Measurements from ENCODE around the gene KRTAP9-6. TPM values are rescaled to one million over a fixed set of nuclear protein-coding genes. Genes with fewer than 3 reads are reported as not detected.

Gene KRTAP9-6
- total RNA-seq, 2 donors from 2014 or later = not detected

GRCh38 chr17:41302981-41303380 is 37.8 kb downstream of the KRTAP9-6 start:
- no peaks in the 10 kb centered on the region for H3K27me3 ChIP-seq
- TF ChIP-seq POLR2A (IDR thresholded peaks at IDR 0.05) (no peak), CTCF (IDR thresholded peaks at IDR 0.05) (no peak)
- no peaks in the 10 kb centered on the region for H3K36me3 ChIP-seq (replicated peaks in 1 of 2; ENCODE audit: insufficient read depth in 1 of 2, low read depth in 2 of 2)
- intact Hi-C loops (cut with DNase I) = no loop called here
- H3K27ac ChIP-seq = no peak overlapping the region
- no peak for DNase-seq
- H3K4me3 ChIP-seq = no peak overlapping the region
- H3K9me3 ChIP-seq = no peaks in the 10 kb centered on the region
- H3K4me1 ChIP-seq = no peaks in the 10 kb centered on the region
- no peak for ATAC-seq
- WGBS, 2 donors = 70 to 71% methylated on average over 4 of the region's 4 CpGs

GRCh38 chr17:41304091-41304490 is 38.9 kb downstream of the KRTAP9-6 start:
- Histone ChIP-seq H3K36me3 (replicated peaks in 1 of 2; ENCODE audit: insufficient read depth in 1 of 2, low read depth in 2 of 2) (no peaks in the 10 kb centered on the region), H3K27ac (no peak overlapping the region), H3K9me3 (no peaks in the 10 kb centered on the region), H3K27me3 (no peaks in the 10 kb centered on the region), H3K4me1 (no peaks in the 10 kb centered on the region), H3K4me3 (no peak overlapping the region)
- no peak for DNase-seq
- intact Hi-C loops (cut with DNase I) = no loop called here
- ATAC-seq = no peak
- WGBS, 2 donors = 72 to 75% methylated on average over 12 of the region's 12 CpGs
- TF ChIP-seq POLR2A (IDR thresholded peaks at IDR 0.05) (no peak), CTCF (IDR thresholded peaks at IDR 0.05) (no peak)

- intact Hi-C loops (cut with DNase I) = no loop called here
- TF ChIP-seq POLR2A (IDR thresholded peaks at IDR 0.05) (no peak), CTCF (IDR thresholded peaks at IDR 0.05) (no peak)
- Histone ChIP-seq H3K36me3 (replicated peaks in 1 of 2; ENCODE audit: insufficient read depth in 1 of 2, low read depth in 2 of 2) (no peaks in the 10 kb centered on the region), H3K4me1 (no peaks in the 10 kb centered on the region), H3K9me3 (no peaks in the 10 kb centered on the region), H3K27ac (no peak overlapping the region), H3K4me3 (no peak overlapping the region), H3K27me3 (no peaks in the 10 kb centered on the region)
- ATAC-seq (no peak), DNase-seq (peak in 1 of 4 donors; percentile 13)
- 61 to 68% methylated on average over 9 of the region's 9 CpGs for WGBS, 2 donors
These were observed 42.5 kb downstream of the KRTAP9-6 start for GRCh38 chr17:41307647-41308046.

GRCh38 chr17:41308251-41308917 is 43.2 kb downstream of the KRTAP9-6 start:
- no peaks in the 10 kb centered on the region for H3K36me3 ChIP-seq (replicated peaks in 1 of 2; ENCODE audit: insufficient read depth in 1 of 2, low read depth in 2 of 2)
- no peak overlapping the region for H3K27ac ChIP-seq
- H3K4me3 ChIP-seq = no peak overlapping the region
- 42 to 61% methylated on average over 6 to 10 of the region's 10 CpGs for WGBS, 2 donors
- intact Hi-C loops (cut with DNase I) = no loop called here
- ATAC-seq (peak; percentile 21), DNase-seq (peak in 3 of 4 donors; percentile 34 to 46 (median 40))
- TF ChIP-seq POLR2A (IDR thresholded peaks at IDR 0.05) (no peak), CTCF (IDR thresholded peaks at IDR 0.05) (no peak)
- no peaks in the 10 kb centered on the region for H3K9me3 ChIP-seq
- H3K4me1 ChIP-seq = no peaks in the 10 kb centered on the region
- no peaks in the 10 kb centered on the region for H3K27me3 ChIP-seq

- no peak within 1 kb of the TSS for H3K4me3 ChIP-seq
- WGBS, 2 donors = 46 to 68% methylated on average over 4 to 7 of the region's 7 CpGs
- no peaks in the 10 kb centered on the region for H3K9me3 ChIP-seq
- H3K27me3 ChIP-seq = no peaks in the 10 kb centered on the region
- ATAC-seq (no peak), DNase-seq (peak in 1 of 4 donors; percentile 11)
- intact Hi-C loops (cut with DNase I) = no loop called here
- H3K27ac ChIP-seq = no peak within 1 kb of the TSS
- H3K36me3 ChIP-seq (replicated peaks in 1 of 2; ENCODE audit: insufficient read depth in 1 of 2, low read depth in 2 of 2) = no peaks in the 10 kb centered on the region
- H3K4me1 ChIP-seq = no peaks in the 10 kb centered on the region
- no peak for TF ChIP-seq POLR2A (IDR thresholded peaks at IDR 0.05)
- no peak for TF ChIP-seq CTCF (IDR thresholded peaks at IDR 0.05)
These were observed 43.8 kb downstream of the KRTAP9-6 start, which contains the start of gene KRTAP16-1 for GRCh38 chr17:41308918-41309359. TSS of gene KRTAP16-1 (minus strand) at chr17:41309309. CDS start at chr17:41309253, 56 bp downstream.
